SJSA1 (cell line): ENCODE results near the gene KRTAP20-3. TPM values are rescaled to one million over a fixed set of nuclear protein-coding genes. Genes with fewer than 3 reads are reported as not detected.

Source experiments
- DNase-seq, 2 experiments: peaks; one replicate each; pipeline ENCODE4 v3.0.0-alpha.2; 2015 to 2020; ENCODE audit warnings: low spot score in 2 of 2, low read depth in 1 of 2
- H3K27ac ChIP-seq: fragments of 250-450 bp; sonication (Bioruptor Pico); 2 replicates; pipeline ENCODE4 v1.5.1; 2020; ENCODE audit warnings: mild to moderate bottlenecking, moderate library complexity
- H3K27me3 ChIP-seq: fragments of 250-450 bp; sonication (Bioruptor Pico); replicated peaks from 2 replicates; pipeline ENCODE4 v1.5.1; 2020; ENCODE audit warnings: mild to moderate bottlenecking, moderate library complexity
- H3K36me3 ChIP-seq: fragments of 250-450 bp; sonication (Bioruptor Pico); 2 replicates; pipeline ENCODE4 v1.5.1; 2020; ENCODE audit warnings: mild to moderate bottlenecking
- H3K4me1 ChIP-seq: fragments of 250-450 bp; sonication (Bioruptor Pico); replicated peaks from 2 replicates; pipeline ENCODE4 v1.6.1; 2021; ENCODE audit warnings: mild to moderate bottlenecking
- H3K4me3 ChIP-seq: fragments of 250-450 bp; sonication (Bioruptor Pico); 2 replicates; pipeline ENCODE4 v1.5.1; 2020; ENCODE audit warnings: mild to moderate bottlenecking
- H3K9me3 ChIP-seq: fragments of 250-450 bp; sonication (Bioruptor Pico); replicated peaks from 2 replicates; pipeline ENCODE4 v1.5.1; 2020; ENCODE audit warnings: mild to moderate bottlenecking
- total RNA-seq: library from RNA; depleted of rRNA; stranded (reverse); fragments of >200 nt; shearing (Covaris generic); gene quantifications from 2 replicates; pipeline ENCODE4 v1.2.3, GENCODE V29; 2014; rRNA removed

The KRTAP20-3 gene
- total RNA-seq, 1 experiment from 2014 or later = not detected

DNA sequence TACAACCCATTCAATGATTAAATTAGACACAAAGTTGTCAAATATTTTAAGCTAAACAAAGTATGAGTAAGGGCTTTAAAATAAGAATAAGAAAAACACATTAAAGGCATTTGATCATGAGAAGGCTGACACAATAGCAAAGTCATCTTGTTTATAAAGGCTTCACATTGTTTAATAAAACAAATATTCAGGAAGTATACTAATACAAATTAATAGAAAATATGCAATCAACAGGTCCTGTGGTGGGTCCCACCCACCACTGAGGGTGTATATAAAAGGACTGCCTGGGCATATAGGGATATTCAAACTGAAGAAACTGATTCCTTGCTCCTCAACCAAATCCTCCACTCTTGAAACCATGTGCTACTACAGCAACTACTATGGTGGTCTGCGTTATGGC, 7.8 kb upstream of the KRTAP20-3 start, which contains the start of gene KRTAP20-2:
Gene KRTAP20-2 (plus strand): TSS at position 301 of the 400 bp plus-strand sequence. CDS start 58 bp downstream, at position 359.
- H3K36me3 ChIP-seq = no peaks in the 10 kb centered on the region
- peaks cover 13% of the 10 kb centered on the region for H3K4me1 ChIP-seq
- DNase-seq = peak in 1 of 2 experiments; percentile 44
- no peaks in the 10 kb centered on the region for H3K27me3 ChIP-seq
- H3K4me3 ChIP-seq = no peak within 1 kb of the TSS
- 0 out of 2 replicates have a peak within 1 kb of the TSS, but pooled peaks have one; percentile 23 for H3K27ac ChIP-seq
- no peaks in the 10 kb centered on the region for H3K9me3 ChIP-seq

DNA sequence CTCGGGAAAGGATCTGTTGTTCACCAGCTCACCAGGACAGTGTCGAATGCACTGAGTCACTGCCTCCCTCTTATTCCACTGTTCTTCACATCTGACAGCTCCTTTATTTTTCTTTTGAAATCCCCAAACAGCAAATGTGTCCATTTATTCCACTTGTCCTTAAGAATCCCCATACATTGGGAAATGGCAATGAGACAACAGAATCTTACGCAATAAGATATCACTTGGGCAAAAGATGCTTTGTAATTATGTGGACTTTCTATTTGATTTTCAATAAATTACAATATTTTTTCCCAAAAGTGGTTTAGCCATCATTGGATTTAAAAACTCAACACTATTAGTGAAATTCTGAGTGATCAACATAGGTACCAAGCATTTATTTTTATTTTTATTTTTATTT, 4.0 kb upstream of the KRTAP20-3 start:
- H3K27me3 ChIP-seq = no peaks in the 10 kb centered on the region
- H3K9me3 ChIP-seq = no peaks in the 10 kb centered on the region
- H3K4me1 ChIP-seq = peaks cover 13% of the 10 kb centered on the region
- H3K4me3 ChIP-seq = no peak overlapping the region
- no peak for DNase-seq
- H3K27ac ChIP-seq = no peak overlapping the region
- H3K36me3 ChIP-seq = no peaks in the 10 kb centered on the region

DNA sequence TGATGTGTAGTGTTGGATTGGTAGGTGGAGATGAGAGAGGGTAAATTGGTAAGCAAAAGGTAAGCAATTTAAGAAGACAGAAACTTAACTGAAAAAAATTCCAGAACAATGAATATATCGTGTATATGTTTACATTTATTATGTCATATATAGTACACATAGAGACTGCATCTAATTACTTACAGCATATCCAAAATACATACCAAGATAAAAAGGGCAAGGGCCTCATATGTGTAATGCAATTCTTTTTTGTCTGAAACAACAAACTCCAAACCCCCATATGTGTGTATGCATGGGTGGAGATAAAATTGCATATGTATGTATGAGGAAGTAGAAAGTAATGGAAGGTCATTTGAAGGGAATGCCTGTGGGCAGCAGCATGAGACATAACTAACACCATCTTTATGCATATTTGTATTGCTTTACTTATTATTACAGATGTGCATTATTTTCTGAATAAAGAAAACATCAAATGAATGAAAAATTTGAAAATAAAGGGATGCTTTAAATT, 4.3 kb downstream of the KRTAP20-3 start:
- Histone ChIP-seq H3K36me3 (no peaks in the 10 kb centered on the region), H3K9me3 (no peaks in the 10 kb centered on the region), H3K27ac (no peak overlapping the region), H3K4me3 (no peak overlapping the region), H3K27me3 (no peaks in the 10 kb centered on the region), H3K4me1 (0 out of 2 replicates have a peak, but pooled peaks cover 9% of the 10 kb centered on the region)
- DNase-seq = no peak

DNA sequence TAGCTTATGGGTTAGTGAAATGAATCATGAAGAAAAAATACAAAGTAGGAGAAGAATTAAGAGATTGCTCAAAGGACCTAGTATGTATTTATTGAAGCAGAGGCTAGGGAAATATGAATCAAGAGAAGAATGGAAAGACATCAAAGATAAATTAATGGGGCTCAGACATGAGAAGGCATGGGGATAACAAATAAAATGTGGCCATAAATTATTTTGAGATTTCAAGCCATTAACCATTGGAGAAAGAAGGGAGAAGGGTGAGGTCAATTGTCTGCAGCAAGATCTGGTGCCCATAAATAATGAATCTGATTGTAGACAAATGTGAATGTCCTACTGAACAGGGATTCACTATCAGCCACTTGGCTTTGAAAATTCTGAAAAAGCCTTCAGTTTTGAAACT, 10.2 kb downstream of the KRTAP20-3 start:
- Histone ChIP-seq H3K27ac (no peak overlapping the region), H3K4me3 (no peak overlapping the region), H3K36me3 (no peaks in the 10 kb centered on the region), H3K9me3 (no peaks in the 10 kb centered on the region), H3K4me1 (0 out of 2 replicates have a peak, but pooled peaks cover 5% of the 10 kb centered on the region), H3K27me3 (no peaks in the 10 kb centered on the region)
- no peak for DNase-seq

DNA sequence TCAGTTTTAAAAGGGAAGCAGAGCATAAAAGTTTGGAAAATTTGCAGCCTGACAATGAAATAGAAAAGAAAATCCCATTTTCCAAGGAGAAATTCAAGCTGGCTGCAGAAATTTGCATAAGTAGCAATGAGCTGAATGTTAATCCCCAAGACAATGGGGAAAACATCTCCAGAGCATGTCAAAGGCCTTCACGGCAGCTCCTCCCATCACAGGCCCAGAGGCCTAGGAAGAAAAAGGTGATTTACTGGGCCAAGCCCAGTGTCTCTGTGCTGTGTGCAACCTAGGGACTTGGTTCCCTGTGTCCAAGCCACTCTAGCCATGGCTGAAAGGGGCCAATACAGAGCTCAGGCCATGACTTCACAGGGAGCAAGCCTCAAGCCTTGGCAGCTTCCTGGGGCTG, 26.1 kb downstream of the KRTAP20-3 start:
- Histone ChIP-seq H3K9me3 (no peaks in the 10 kb centered on the region), H3K36me3 (no peaks in the 10 kb centered on the region)
- no peak for DNase-seq

DNA sequence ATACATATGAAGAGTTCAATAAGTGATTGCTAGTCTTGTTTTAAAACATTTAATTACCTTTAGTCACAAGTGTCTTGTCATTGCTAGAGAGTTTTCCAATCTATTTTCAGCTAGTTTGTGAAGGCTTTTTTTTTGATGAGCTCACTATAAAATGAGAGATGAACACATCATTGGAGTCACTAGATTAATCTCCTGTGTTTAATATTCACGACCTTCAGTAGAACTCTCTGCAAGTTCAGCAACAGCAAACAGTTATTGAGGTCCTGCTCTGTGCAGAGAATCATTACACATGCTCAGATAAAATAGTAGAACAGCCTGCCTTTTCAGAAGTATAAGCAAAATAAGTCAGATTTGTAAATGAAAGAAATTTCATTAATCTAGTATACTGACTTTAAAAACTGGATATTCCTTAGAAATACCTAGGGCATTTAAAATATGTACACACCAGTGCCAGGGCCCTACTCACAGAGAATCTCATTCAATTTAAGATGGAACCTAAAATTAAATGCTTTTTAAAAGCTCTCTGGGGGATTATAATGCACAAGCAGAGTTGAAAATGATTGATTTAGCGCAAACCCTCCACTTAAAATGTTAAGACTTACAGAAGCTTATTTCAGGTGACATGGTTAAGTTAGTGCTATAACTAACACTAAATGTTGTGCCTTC, 30.5 kb downstream of the KRTAP20-3 start:
- Histone ChIP-seq H3K4me1 (no peaks in the 10 kb centered on the region), H3K27me3 (no peaks in the 10 kb centered on the region), H3K9me3 (no peaks in the 10 kb centered on the region), H3K36me3 (no peaks in the 10 kb centered on the region), H3K27ac (no peak overlapping the region), H3K4me3 (no peak overlapping the region)
- DNase-seq = no peak

More for the DNA sequence above, 26.1 kb downstream of the KRTAP20-3 start:
- Histone ChIP-seq H3K4me1 (no peaks in the 10 kb centered on the region), H3K4me3 (no peak overlapping the region), H3K27ac (no peak overlapping the region), H3K27me3 (no peaks in the 10 kb centered on the region)

DNA sequence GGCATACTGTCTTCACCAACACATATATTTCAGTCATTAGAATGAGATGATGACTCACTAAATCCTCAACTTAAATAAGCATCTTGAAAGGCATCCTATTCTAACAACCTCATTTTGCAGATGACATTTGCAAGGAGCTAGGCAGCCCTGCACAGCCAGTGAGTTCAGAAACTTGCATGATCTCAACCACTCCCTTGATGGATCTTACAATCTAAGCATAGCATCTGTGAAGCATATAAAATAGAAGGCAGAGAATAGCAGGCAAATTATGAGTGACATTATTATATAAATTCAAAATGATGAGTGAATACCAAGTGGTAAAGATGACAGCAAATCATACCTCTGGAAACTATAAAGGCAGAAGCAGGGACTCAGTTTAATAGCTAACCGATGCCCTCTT, 31.6 kb downstream of the KRTAP20-3 start:
- no peaks in the 10 kb centered on the region for H3K4me1 ChIP-seq
- H3K27ac ChIP-seq = no peak overlapping the region
- no peak for DNase-seq
- no peaks in the 10 kb centered on the region for H3K9me3 ChIP-seq
- H3K27me3 ChIP-seq = no peaks in the 10 kb centered on the region
- H3K4me3 ChIP-seq = no peak overlapping the region
- H3K36me3 ChIP-seq = no peaks in the 10 kb centered on the region

DNA sequence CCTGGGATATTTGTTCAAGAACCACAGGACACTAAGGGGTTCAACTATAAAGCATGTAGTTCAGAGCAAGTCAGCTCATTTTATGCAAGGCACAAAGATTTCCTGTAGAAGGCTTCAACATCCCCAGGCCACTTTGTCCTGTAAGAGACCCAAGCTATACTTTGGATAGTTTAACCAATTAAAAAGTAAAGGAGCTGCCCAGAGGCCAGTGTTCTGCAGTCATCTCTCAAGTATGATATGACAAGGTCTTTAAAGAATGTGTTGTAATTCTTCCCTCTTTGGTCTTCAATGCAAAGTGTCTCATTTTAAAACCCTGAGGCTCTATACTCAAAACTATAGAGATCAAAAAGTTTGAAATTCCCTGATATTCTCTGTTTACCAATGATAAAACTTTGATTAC, 34.1 kb downstream of the KRTAP20-3 start:
- H3K36me3 ChIP-seq = no peaks in the 10 kb centered on the region
- peak in 1 of 2 experiments; percentile 2 for DNase-seq
- no peak overlapping the region for H3K27ac ChIP-seq
- no peak overlapping the region for H3K4me3 ChIP-seq
- no peaks in the 10 kb centered on the region for H3K27me3 ChIP-seq
- no peaks in the 10 kb centered on the region for H3K4me1 ChIP-seq
- H3K9me3 ChIP-seq = no peaks in the 10 kb centered on the region

DNA sequence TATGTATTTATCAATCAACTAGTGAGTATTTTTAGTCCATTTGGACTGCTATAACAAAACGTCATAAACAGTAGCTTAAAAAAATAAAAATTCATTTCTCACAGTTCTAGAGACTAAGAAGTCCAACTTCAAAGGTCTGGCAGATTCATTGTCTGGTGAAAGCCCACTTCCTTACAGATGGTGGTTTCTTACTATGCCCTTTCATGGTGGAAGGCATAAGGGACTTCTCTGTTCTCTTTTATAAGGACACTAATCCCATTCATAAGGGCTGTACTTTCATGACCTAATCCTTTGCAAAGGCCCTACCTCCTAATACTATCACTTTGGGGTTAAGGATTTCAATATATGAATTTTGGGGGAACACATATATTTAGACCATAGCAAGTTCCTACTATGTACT, 37.9 kb downstream of the KRTAP20-3 start:
- Histone ChIP-seq H3K36me3 (no peaks in the 10 kb centered on the region), H3K27ac (no peak overlapping the region), H3K4me3 (no peak overlapping the region), H3K4me1 (no peaks in the 10 kb centered on the region), H3K27me3 (no peaks in the 10 kb centered on the region), H3K9me3 (no peaks in the 10 kb centered on the region)
- no peak for DNase-seq

DNA sequence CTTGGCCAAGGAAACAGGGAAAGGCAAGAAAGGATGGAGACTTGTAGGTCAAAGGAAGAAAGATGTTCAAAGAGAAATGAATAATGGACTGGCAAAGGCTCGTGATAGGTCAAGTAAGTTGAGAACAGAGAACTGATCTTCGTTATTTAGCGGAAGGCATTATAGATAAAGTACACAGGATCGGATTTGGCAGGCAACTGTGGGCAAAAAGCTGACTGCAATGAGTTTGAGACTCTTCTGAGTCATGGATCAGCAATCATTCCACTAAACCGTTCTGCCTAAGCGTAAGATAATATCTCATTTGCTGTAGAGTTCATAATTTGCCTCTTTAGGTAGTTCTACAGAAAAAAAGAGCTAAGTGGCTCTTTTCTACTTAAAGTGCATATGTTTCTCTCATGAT, 41.8 kb downstream of the KRTAP20-3 start:
- H3K9me3 ChIP-seq = no peaks in the 10 kb centered on the region
- no peak overlapping the region for H3K4me3 ChIP-seq
- H3K4me1 ChIP-seq = no peaks in the 10 kb centered on the region
- no peaks in the 10 kb centered on the region for H3K36me3 ChIP-seq
- no peak for DNase-seq
- H3K27ac ChIP-seq = no peak overlapping the region
- H3K27me3 ChIP-seq = no peaks in the 10 kb centered on the region

DNA sequence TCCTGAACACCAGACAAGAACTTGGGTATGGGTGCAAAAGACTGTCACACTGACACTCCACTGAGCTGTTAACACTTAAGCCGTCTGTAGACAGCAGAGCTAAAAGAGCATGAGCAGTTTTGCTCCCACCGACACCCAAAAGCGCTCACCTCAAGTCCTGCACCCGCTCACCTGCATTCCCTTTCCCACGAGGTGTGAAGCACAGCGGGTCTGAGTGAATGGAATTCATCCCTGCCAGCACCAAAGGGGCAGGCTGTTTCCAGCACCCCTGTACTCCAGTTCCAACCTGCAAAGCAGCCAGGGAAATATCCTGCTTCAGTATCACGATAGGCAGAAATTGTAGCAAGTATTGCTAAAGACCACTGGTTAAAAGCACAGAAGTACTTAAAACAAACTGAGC, 47.2 kb downstream of the KRTAP20-3 start:
- Histone ChIP-seq H3K27me3 (peaks cover 8% of the 10 kb centered on the region; the same call in 1 of the 2 replicates), H3K36me3 (no peaks in the 10 kb centered on the region), H3K4me1 (no peaks in the 10 kb centered on the region), H3K27ac (no peak overlapping the region), H3K4me3 (no peak overlapping the region), H3K9me3 (no peaks in the 10 kb centered on the region)
- DNase-seq = no peak

Other genes starting within 250 kb of the KRTAP20-3 start
- gene KRTAP13-1, start 246.8 kb upstream of the KRTAP20-3 start, total RNA-seq = not detected in 2 replicates
- not detected in 2 replicates for gene KRTAP13-3, start 216.9 kb upstream of the KRTAP20-3 start, total RNA-seq
- gene KRTAP13-4, start 212.6 kb upstream of the KRTAP20-3 start, total RNA-seq = not detected in 2 replicates
- not detected in 2 replicates for gene KRTAP15-1, start 202.6 kb upstream of the KRTAP20-3 start, total RNA-seq
- gene KRTAP19-1, start 162.5 kb upstream of the KRTAP20-3 start, total RNA-seq = not detected in 2 replicates
- gene KRTAP19-2, start 155.4 kb upstream of the KRTAP20-3 start, total RNA-seq = not detected in 2 replicates
- not detected in 2 replicates for gene KRTAP19-3, start 150.9 kb upstream of the KRTAP20-3 start, total RNA-seq
- not detected in 2 replicates for gene KRTAP19-4, start 145.7 kb upstream of the KRTAP20-3 start, total RNA-seq
- not detected in 2 replicates for gene KRTAP19-5, start 140.7 kb upstream of the KRTAP20-3 start, total RNA-seq
- gene KRTAP19-6, start 101.0 kb upstream of the KRTAP20-3 start, total RNA-seq = not detected in 2 replicates
- not detected in 2 replicates for gene KRTAP19-7, start 81.5 kb upstream of the KRTAP20-3 start, total RNA-seq
- gene KRTAP22-2, start 52.5 kb upstream of the KRTAP20-3 start, total RNA-seq = not detected in 2 replicates
- not detected in 2 replicates for gene KRTAP6-3, start 50.4 kb upstream of the KRTAP20-3 start, total RNA-seq
- not detected in 2 replicates for gene KRTAP6-2, start 44.0 kb upstream of the KRTAP20-3 start, total RNA-seq
- not detected in 2 replicates for gene KRTAP22-1, start 41.8 kb upstream of the KRTAP20-3 start, total RNA-seq
- not detected in 2 replicates for gene KRTAP6-1, start 28.9 kb upstream of the KRTAP20-3 start, total RNA-seq
- gene KRTAP20-1, start 26.4 kb upstream of the KRTAP20-3 start, total RNA-seq = not detected in 2 replicates
- gene KRTAP20-4, start 22.2 kb upstream of the KRTAP20-3 start, total RNA-seq = not detected in 2 replicates
- gene KRTAP20-2, start 7.7 kb upstream of the KRTAP20-3 start, total RNA-seq = not detected in 2 replicates
- gene KRTAP21-3, start 75.9 kb downstream of the KRTAP20-3 start, total RNA-seq = not detected in 2 replicates
- not detected in 2 replicates for gene KRTAP21-2, start 104.4 kb downstream of the KRTAP20-3 start, total RNA-seq
- gene KRTAP21-1, start 112.6 kb downstream of the KRTAP20-3 start, total RNA-seq = not detected in 2 replicates
- gene KRTAP8-1, start 170.4 kb downstream of the KRTAP20-3 start, total RNA-seq = not detected in 2 replicates
- gene KRTAP7-1, start 186.9 kb downstream of the KRTAP20-3 start, total RNA-seq = not detected in 2 replicates
- not detected in 2 replicates for gene KRTAP11-1, start 238.7 kb downstream of the KRTAP20-3 start, total RNA-seq